ENCODE data around the gene DEPDC5. TPM values are rescaled to one million over a fixed set of nuclear protein-coding genes. Genes with fewer than 3 reads are reported as not detected.
"Not testable (repeated sequence)": the region's sequence is repeated elsewhere in the genome, so short reads cannot be mapped to it uniquely, and the experiment has no call there.

The DEPDC5 gene
- total RNA-seq (2021; fragmentation: NEBNext Ultra II Directional; extraction: Animal tissue kit (Norgen Biotek cat#: 25700)): 10 to 100 TPM in 5 of 6 experiments, 1 to 10 TPM in 1; 9.7 to 14.3 (median 12.5) TPM
- long read RNA-seq, full-length matches to known transcripts: 1 of 1 reads
- long read RNA-seq, partial matches to known transcripts: 0 of 1 reads
- long read RNA-seq, other reads (novel, unspliced or antisense): 0 of 1 reads

DNA sequence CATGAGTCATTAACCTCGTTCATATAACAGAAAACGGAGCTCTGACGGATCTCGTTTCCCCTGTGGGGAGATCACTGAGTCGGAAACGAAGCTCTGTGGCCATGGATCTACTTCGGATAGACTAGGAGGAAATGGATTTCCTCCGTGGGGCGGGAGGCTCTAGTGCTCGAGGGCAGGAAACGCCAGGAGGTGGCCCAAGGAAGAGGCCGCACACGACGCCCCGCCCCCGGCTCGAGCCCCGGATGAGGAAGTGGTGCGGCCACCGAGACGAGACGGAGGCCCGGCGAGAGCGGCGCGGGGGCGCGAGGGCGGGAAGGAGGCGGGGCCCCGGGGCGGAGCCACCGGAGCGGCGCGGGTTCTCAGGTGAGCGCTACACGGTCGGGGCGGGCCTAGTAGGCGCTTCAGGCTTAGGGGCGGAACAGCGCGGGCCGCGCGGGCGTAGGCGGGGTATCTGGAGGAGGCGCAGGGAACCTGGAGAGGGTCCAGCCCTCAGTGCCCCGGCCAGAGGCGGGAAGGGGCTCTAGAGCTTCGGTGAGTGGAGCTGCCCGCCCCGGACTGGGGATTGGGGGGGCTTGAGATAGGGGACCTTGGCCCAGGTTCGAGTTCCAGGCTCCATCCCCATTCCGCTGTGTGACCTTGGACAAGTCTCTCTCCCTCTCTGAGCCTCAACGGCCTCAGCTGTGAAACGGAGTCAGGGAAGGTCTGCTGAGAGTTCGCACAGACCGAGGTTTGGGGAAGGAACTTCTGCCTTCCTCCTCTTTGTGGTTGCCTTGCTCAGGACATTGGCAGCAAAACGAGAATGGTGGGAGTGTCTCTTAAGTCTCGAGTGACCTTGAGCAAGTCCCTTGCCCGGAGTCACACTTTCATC is at the start of gene DEPDC5:
Gene DEPDC5 (plus strand): TSS at position 386 of the 868 bp plus-strand sequence. CDS start 903 bp downstream, outside the sequence.
- no peaks in the 10 kb centered on the region for H3K36me3 Mint-ChIP-seq (ENCODE audit: low read depth)
- H3K4me1 Mint-ChIP-seq (ENCODE audit: low read depth): peaks cover 38% of the 10 kb centered on the region
- DNase-seq: peak; percentile 84
- TF ChIP-seq, protein P1, sequence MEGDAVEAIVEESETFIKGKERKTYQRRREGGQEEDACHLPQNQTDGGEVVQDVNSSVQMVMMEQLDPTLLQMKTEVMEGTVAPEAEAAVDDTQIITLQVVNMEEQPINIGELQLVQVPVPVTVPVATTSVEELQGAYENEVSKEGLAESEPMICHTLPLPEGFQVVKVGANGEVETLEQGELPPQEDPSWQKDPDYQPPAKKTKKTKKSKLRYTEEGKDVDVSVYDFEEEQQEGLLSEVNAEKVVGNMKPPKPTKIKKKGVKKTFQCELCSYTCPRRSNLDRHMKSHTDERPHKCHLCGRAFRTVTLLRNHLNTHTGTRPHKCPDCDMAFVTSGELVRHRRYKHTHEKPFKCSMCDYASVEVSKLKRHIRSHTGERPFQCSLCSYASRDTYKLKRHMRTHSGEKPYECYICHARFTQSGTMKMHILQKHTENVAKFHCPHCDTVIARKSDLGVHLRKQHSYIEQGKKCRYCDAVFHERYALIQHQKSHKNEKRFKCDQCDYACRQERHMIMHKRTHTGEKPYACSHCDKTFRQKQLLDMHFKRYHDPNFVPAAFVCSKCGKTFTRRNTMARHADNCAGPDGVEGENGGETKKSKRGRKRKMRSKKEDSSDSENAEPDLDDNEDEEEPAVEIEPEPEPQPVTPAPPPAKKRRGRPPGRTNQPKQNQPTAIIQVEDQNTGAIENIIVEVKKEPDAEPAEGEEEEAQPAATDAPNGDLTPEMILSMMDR (IDR thresholded peaks at IDR 0.05): no peak; the same call in 1 of the 2 replicates
- peak within 1 kb of the TSS; percentile 100 for H3K27ac Mint-ChIP-seq
- no peaks in the 10 kb centered on the region for H3K9me3 Mint-ChIP-seq
- peak within 1 kb of the TSS; percentile 95 for H3K4me3 Mint-ChIP-seq
- peaks cover 3% of the 10 kb centered on the region; the same call in 1 of the 2 replicates for H3K27me3 Mint-ChIP-seq (ENCODE audit: insufficient read depth)

DNA sequence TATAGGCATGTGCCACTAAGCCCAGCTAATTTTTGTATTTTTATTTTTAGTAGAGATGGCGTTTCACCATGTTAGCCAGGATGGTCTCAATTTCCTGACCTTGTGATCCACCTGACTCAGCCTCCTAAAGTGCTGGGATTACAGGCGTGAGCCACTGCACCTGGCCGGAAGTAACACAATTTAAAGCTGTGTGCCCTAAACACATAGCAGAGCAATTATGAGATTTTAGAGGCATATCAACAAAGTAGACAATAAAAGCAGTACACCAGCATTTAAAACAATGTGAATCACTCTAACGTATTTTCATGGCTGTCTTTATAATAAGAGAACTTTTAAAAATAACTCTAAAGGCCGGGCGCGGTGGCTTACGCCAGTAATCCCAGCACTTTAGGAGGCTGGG is 46.3 kb upstream of the DEPDC5 start:
- H3K4me1 Mint-ChIP-seq (ENCODE audit: low read depth): no peaks in the 10 kb centered on the region
- DNase-seq: no peak
- H3K9me3 Mint-ChIP-seq: no peaks in the 10 kb centered on the region
- H3K36me3 Mint-ChIP-seq (ENCODE audit: low read depth): peaks cover 38% of the 10 kb centered on the region
- TF ChIP-seq, protein P1 (IDR thresholded peaks at IDR 0.05): no peak
- no peak overlapping the region for H3K4me3 Mint-ChIP-seq
- no peak overlapping the region for H3K27ac Mint-ChIP-seq
- no peaks in the 10 kb centered on the region; the same call in 1 of the 2 replicates for H3K27me3 Mint-ChIP-seq (ENCODE audit: insufficient read depth)

GRCh38 chr22:31711226-31711625 is 42.6 kb upstream of the DEPDC5 start:
- not testable (repeated sequence) for H3K27me3 Mint-ChIP-seq (ENCODE audit: insufficient read depth); H3K27ac Mint-ChIP-seq; H3K4me1 Mint-ChIP-seq (ENCODE audit: low read depth); DNase-seq; H3K9me3 Mint-ChIP-seq; H3K4me3 Mint-ChIP-seq
- peaks cover 53% of the 10 kb centered on the region for H3K36me3 Mint-ChIP-seq (ENCODE audit: low read depth)

DNA sequence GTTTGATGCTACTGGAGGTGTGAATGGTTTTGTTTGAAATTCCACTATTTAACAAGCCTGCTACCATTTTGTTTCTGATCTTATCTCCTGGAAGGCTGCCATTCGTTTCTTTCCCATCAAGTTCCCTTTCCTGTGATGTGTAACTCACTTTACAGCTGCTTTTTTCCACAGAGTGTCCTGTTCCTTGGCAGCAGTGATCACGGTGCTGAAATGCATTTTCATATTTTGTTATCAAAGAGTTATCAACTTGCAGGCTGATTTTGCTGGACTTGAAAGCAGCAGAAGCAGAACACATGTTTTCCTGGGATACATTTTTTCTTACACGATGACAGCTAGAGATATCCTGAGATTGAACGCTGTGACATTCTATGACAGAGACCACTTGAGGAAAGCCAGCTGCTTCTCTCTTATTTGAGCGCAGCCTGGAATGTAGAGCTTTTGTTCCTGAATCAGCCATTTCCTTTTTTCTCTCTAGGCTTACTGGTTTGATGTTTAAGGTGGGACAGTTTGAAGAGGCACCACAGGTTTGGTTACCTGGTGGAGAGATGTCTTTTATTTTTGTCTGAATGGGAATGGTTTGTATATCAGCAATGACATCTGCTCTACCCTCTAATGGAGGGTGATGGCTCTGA is 38.6 kb upstream of the DEPDC5 start:
- no peak for DNase-seq
- TF ChIP-seq, protein P1 (IDR thresholded peaks at IDR 0.05): no peak
- Mint-ChIP-seq H3K27ac (no peak overlapping the region), H3K36me3 (ENCODE audit: low read depth) (peaks cover 64% of the 10 kb centered on the region), H3K9me3 (no peaks in the 10 kb centered on the region), H3K4me3 (no peak overlapping the region), H3K4me1 (ENCODE audit: low read depth) (no peaks in the 10 kb centered on the region), H3K27me3 (ENCODE audit: insufficient read depth) (no peaks in the 10 kb centered on the region; the same call in 1 of the 2 replicates)

DNA sequence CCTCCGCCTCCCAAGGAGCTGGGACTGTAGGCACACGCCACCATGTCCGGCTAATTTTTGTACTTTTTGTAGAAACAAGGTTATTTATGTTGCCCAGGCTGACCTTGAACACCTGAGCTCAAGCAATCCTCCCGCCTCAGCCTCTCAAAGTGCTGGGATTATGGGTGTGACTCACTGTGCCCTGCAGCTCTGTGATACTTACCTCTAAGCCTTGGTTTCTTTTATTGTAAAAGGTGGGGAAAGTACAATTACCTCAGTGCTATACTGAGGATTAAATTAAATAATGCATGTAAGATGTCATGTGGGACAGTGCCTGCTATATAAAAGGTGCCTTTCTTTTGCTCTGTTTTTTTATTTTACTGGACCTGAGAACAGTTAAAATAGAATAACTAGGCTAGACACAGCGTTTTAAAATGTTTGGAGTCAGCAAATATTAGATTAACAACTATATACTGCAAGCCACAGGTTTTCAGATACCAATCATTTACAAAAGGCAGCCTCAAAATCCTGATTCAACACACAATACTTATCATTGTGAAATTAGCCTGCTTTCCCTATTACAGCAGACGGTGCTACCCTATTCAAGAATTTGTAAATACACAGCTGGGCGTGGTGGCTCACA is 33.9 kb upstream of the DEPDC5 start:
- Mint-ChIP-seq H3K27me3 (ENCODE audit: insufficient read depth) (no peaks in the 10 kb centered on the region; the same call in 1 of the 2 replicates), H3K9me3 (no peaks in the 10 kb centered on the region), H3K36me3 (ENCODE audit: low read depth) (peaks cover 33% of the 10 kb centered on the region), H3K4me1 (ENCODE audit: low read depth) (no peaks in the 10 kb centered on the region), H3K27ac (no peak overlapping the region), H3K4me3 (no peak overlapping the region)
- TF ChIP-seq, protein P1 (IDR thresholded peaks at IDR 0.05): no peak
- DNase-seq: no peak
